NCI-H146 treated with DMSO at 0.1 percent for 48 hours (cell line): ENCODE data around the gene PCCA.
"Not testable (repeated sequence)": the region's sequence is repeated elsewhere in the genome, so short reads cannot be mapped to it uniquely, and the experiment has no call there.

ENCODE experiments used
- DNase-seq: peaks from one replicate; lab custom pipeline; 2025; ENCODE audit not compliant: unreplicated experiment; lab: John Stamatoyannopoulos, UW

PCCA gene

GRCh38 chr13:100300243-100300642 lies 211.3 kb downstream of the PCCA start:
- no peak for DNase-seq

- no peak for DNase-seq
Measured at GRCh38 chr13:100300708-100301107, 211.8 kb downstream of the PCCA start.

- DNase-seq = peak; percentile 68
Measured at GRCh38 chr13:100301418-100301817, 212.5 kb downstream of the PCCA start.

GRCh38 chr13:100302391-100302790 lies 213.5 kb downstream of the PCCA start:
- no peak for DNase-seq

- DNase-seq = peak; percentile 48
Measured at GRCh38 chr13:100304229-100304628, 215.3 kb downstream of the PCCA start.

GRCh38 chr13:100305398-100305797 lies 216.5 kb downstream of the PCCA start:
- no peak for DNase-seq

GRCh38 chr13:100306030-100306429 lies 217.1 kb downstream of the PCCA start:
- peak; percentile 95 for DNase-seq

GRCh38 chr13:100306434-100306999 lies 217.6 kb downstream of the PCCA start:
- peak; percentile 73 for DNase-seq

GRCh38 chr13:100314132-100314910 lies 225.4 kb downstream of the PCCA start:
- DNase-seq = no peak

- DNase-seq = no peak
Measured at GRCh38 chr13:100315522-100315921, 226.6 kb downstream of the PCCA start.

GRCh38 chr13:100318473-100318872 lies 229.6 kb downstream of the PCCA start:
- DNase-seq = not testable (repeated sequence)

- DNase-seq = no peak
Measured at GRCh38 chr13:100323937-100324336, 235.0 kb downstream of the PCCA start.

- no peak for DNase-seq
Measured at GRCh38 chr13:100330662-100331061, 241.8 kb downstream of the PCCA start.

GRCh38 chr13:100333141-100333540 lies 244.2 kb downstream of the PCCA start:
- no peak for DNase-seq

- DNase-seq = no peak
Measured at GRCh38 chr13:100334214-100334613, 245.3 kb downstream of the PCCA start.

GRCh38 chr13:100336795-100337516 lies 248.1 kb downstream of the PCCA start:
- DNase-seq = no peak

- DNase-seq = no peak
Measured at GRCh38 chr13:100338275-100338674, 249.4 kb downstream of the PCCA start.

GRCh38 chr13:100339411-100339940 lies 250.6 kb downstream of the PCCA start:
- DNase-seq = no peak

GRCh38 chr13:100340865-100341264 lies 252.0 kb downstream of the PCCA start:
- no peak for DNase-seq

- DNase-seq = no peak
Measured at GRCh38 chr13:100341327-100341726, 252.4 kb downstream of the PCCA start.

GRCh38 chr13:100344544-100344943 lies 255.7 kb downstream of the PCCA start:
- no peak for DNase-seq

- peak; percentile 22 for DNase-seq
Measured at GRCh38 chr13:100347968-100348367, 259.1 kb downstream of the PCCA start.
